ENCODE data around the gene ZMYND8.

GRCh38 chr20:47305667-47306066 lies 50.8 kb downstream of the ZMYND8 start:
- TF ChIP-seq CTCF (tag by site-specific recombination; IDR thresholded peaks at IDR 0.05), result no peak
- no peak for TF ChIP-seq ZNF274 (IDR thresholded peaks at IDR 0.05; ENCODE audit: low read length)
- no peak for TF ChIP-seq ZNF274 (tag by site-specific recombination; IDR thresholded peaks at IDR 0.05; ENCODE audit: borderline replicate concordance)
- TF ChIP-seq ZNF10 (tag by site-specific recombination; IDR thresholded peaks at IDR 0.05), result no peak
- TF ChIP-seq ZNF704 (tag by site-specific recombination; IDR thresholded peaks at IDR 0.05), result no peak
- no peak for TF ChIP-seq ZNF239 (tag by site-specific recombination; IDR thresholded peaks at IDR 0.05)
- TF ChIP-seq ZNF580 (tag by site-specific recombination; IDR thresholded peaks at IDR 0.05), result no peak
- TF ChIP-seq PRDM10 (tag by site-specific recombination; IDR thresholded peaks at IDR 0.05), result no peak
- TF ChIP-seq ZNF645 (tag by site-specific recombination; IDR thresholded peaks at IDR 0.05), result no peak
- TF ChIP-seq ZNF221 (tag by site-specific recombination; IDR thresholded peaks at IDR 0.05; ENCODE audit: borderline replicate concordance), result no peak
- no peak for TF ChIP-seq ZNF707 (tag by site-specific recombination; IDR thresholded peaks at IDR 0.05)
- no peak for TF ChIP-seq ZNF658 (tag by site-specific recombination; IDR thresholded peaks at IDR 0.05)

Data from HEK293 (cell line).